H1 (cell line): ENCODE data around the gene MYO1D. TPM values are rescaled to one million over a fixed set of nuclear protein-coding genes. Genes with fewer than 3 reads are reported as not detected.

ENCODE experiments used
- CBX8 ChIP-seq: fragments of 300-800, 300-1000 bp; sonication (generic); IDR thresholded peaks from 2 replicates; pipeline ENCODE4 v1.7.1; 2016; ENCODE audit warnings: low read depth, low read length, borderline replicate concordance
- CHD7 ChIP-seq: fragments of 300-600 bp; sonication (generic); IDR thresholded peaks from 2 replicates; pipeline ENCODE4 v1.7.1; 2012; ENCODE audit warnings: low read length, moderate library complexity, mild to moderate bottlenecking, inconsistent platforms; ENCODE audit not compliant: insufficient replicate concordance
- GTF2F1 ChIP-seq: IDR thresholded peaks from 2 replicates; pipeline ENCODE4 v1.6.1; 2012; ENCODE audit warnings: low read depth, low read length, improper control_type of control experiment, borderline replicate concordance
- HDAC2 ChIP-seq, 2 experiments: fragments of 300-600 bp in 1 of 2; sonication (generic) in 1 of 2; IDR thresholded peaks; 2 replicates each; pipeline ENCODE4 v1.6.1; 2011 to 2012; ENCODE audit warnings: low read depth in 2 of 2, low read length in 2 of 2, mild to moderate bottlenecking in 2 of 2, moderate library complexity in 2 of 2, borderline replicate concordance in 1 of 2, inconsistent platforms in 1 of 2
- KDM1A ChIP-seq: fragments of 200-600, 300-600 bp; sonication (generic); IDR thresholded peaks from 2 replicates; pipeline ENCODE4 v1.7.1; 2016; ENCODE audit warnings: mild to moderate bottlenecking, low read length, borderline replicate concordance
- MAFK ChIP-seq: IDR thresholded peaks from 2 replicates; pipeline ENCODE4 v1.6.1; 2012; ENCODE audit warnings: low read depth, mild to moderate bottlenecking, improper control_type of control experiment, low read length
- POLR2A ChIP-seq, 2 experiments: IDR thresholded peaks; 1 replicate in 1 of 2; 2 replicates in 1 of 2; pipeline ENCODE4 v1.6.1; 2011; ENCODE audit warnings: low read depth in 2 of 2, low read length in 2 of 2, mild to moderate bottlenecking in 2 of 2; ENCODE audit errors: control extremely low read depth in 1 of 2
- RAD21 ChIP-seq, 2 experiments: IDR thresholded peaks in 1 of 2; conservative IDR thresholded peaks in 1 of 2; 2 replicates each; pipeline ENCODE4 v1.6.1; 2011; ENCODE audit warnings: low read depth in 2 of 2, low read length in 2 of 2, improper control_type of control experiment in 1 of 2, inconsistent platforms in 1 of 2, mild to moderate bottlenecking in 1 of 2, moderate library complexity in 1 of 2
- SUZ12 ChIP-seq: fragments of 200-600 bp; sonication (generic); IDR thresholded peaks from 2 replicates; pipeline ENCODE4 v1.6.1; 2012; ENCODE audit warnings: mild to moderate bottlenecking, inconsistent platforms, low read length, moderate library complexity, mixed read lengths
- TAF1 ChIP-seq: IDR thresholded peaks from 2 replicates; pipeline ENCODE4 v1.6.1; 2011; ENCODE audit warnings: mild to moderate bottlenecking, low read depth, low read length
- TEAD4 ChIP-seq: IDR thresholded peaks from 2 replicates; pipeline ENCODE4 v1.6.1; 2012; ENCODE audit warnings: low read depth, low read length, inconsistent platforms, mixed read lengths
- polyA plus RNA-seq, 7 experiments: library from polyadenylated mRNA; depleted of rRNA in 3 of 7; stranded (reverse) in 5 of 7; unstranded in 2 of 7; fragments of >200 nt in 5 of 7; fragments of 200-250 nt in 2 of 7; gene quantifications; 1 replicate in 5 of 7; 2 replicates in 1 of 7; 4 replicates in 1 of 7; pipeline versions ENCODE4 v1.2.1 to v1.2.3, GENCODE V29; 2011 to 2013; ENCODE audit warnings: missing spikeins in 2 of 7, mixed read lengths in 2 of 7
- total RNA-seq: library from RNA; stranded (reverse); fragmentation: NEBNext Ultra II Directional; extraction: Animal tissue kit (Norgen Biotek cat#: 25700); gene quantifications from 2 replicates; pipeline ENCODE4 v1.2.1, GENCODE V29; 2021

MYO1D gene
- total and polyA plus RNA-seq, 2 of the 8 experiments (the other 6 are each of a cell fraction or from before 2014, with no cell fraction given) = 6.5 to 25.4 TPM

- TF ChIP-seq CHD7 = no peak
- TF ChIP-seq GTF2F1 = no peak
- TF ChIP-seq MAFK = no peak
- TF ChIP-seq HDAC2 (IDR thresholded peaks at IDR 0.05; ENCODE audit: borderline replicate concordance in 1 of 2, low read depth in 2 of 2, low read length in 2 of 2) = no peak
- TF ChIP-seq RAD21 (IDR thresholded peaks at IDR 0.05 in 1 of 2, conservative IDR thresholded peaks at IDR 0.05 in 1 of 2; ENCODE audit: low read depth in 2 of 2, low read length in 2 of 2) = peak; percentile 81 to 89
- no peak for TF ChIP-seq POLR2A (IDR thresholded peaks at IDR 0.05; ENCODE audit: control extremely low read depth in 1 of 2, low read depth in 2 of 2, low read length in 2 of 2)
- TF ChIP-seq TEAD4 = no peak
- TF ChIP-seq SUZ12 = no peak
- TF ChIP-seq KDM1A = no peak
- no peak for TF ChIP-seq CBX8
- no peak for TF ChIP-seq TAF1
Measured at GRCh38 chr17:32909787-32910369, 33.0 kb upstream of the MYO1D start (continued).
